Effector memory CD8-positive, alpha-beta T cell (primary cell): ENCODE measurements around the gene ITPR1.

ENCODE experiments used
- ATAC-seq: fragments of 150-1000 bp; cut with Tn5 transposase; replicated peaks from 2 replicates; pipeline ENCODE4 v1.10.0; 2021; ENCODE audit warnings: mild to moderate bottlenecking, moderate library complexity
- DNase-seq, 3 experiments: peaks; one replicate each; pipeline ENCODE4 v3.0.0; 2021
- H3K27ac Mint-ChIP-seq, 2 donors: one replicate each; pipeline ENCODE4 v1.8.0; 2022; ENCODE audit warnings: mild to moderate bottlenecking in 2 of 2, mixed read lengths in 2 of 2, moderate library complexity in 2 of 2
- H3K27me3 Mint-ChIP-seq, 2 donors: one replicate each; pipeline ENCODE4 v1.8.0; 2022; ENCODE audit warnings: mixed read lengths in 2 of 2
- H3K36me3 Mint-ChIP-seq: one replicate; pipeline ENCODE4 v1.8.0; 2022; ENCODE audit warnings: mild to moderate bottlenecking, moderate library complexity, mixed read lengths; ENCODE audit not compliant: insufficient read depth
- H3K4me1 Mint-ChIP-seq, 2 donors: one replicate each; pipeline ENCODE4 v1.8.0; 2022; ENCODE audit warnings: low read depth in 2 of 2, mixed read lengths in 2 of 2
- H3K4me3 Mint-ChIP-seq, 2 donors: one replicate each; pipeline ENCODE4 v1.8.0; 2022; ENCODE audit warnings: mild to moderate bottlenecking in 2 of 2, mixed read lengths in 2 of 2, moderate library complexity in 2 of 2
- H3K9me3 Mint-ChIP-seq, 2 donors: one replicate each; pipeline ENCODE4 v1.8.0; 2022; ENCODE audit warnings: mixed read lengths in 2 of 2

The ITPR1 gene

GRCh38 chr3:4508048-4508981, 15.2 kb downstream of the ITPR1 start:
- Mint-ChIP-seq H3K4me3 (peak overlapping the region in 1 of 2 donors; percentile 34), H3K27me3 (no peaks in the 10 kb centered on the region), H3K4me1 (peaks cover 31 to 53% of the 10 kb centered on the region in 2 donors), H3K36me3 (peaks cover 5% of the 10 kb centered on the region), H3K27ac (peak overlapping the region in 1 of 2 donors; percentile 73), H3K9me3 (no peaks in the 10 kb centered on the region)
- DNase-seq (no peak), ATAC-seq (no peak)

- ATAC-seq = no peak
- Mint-ChIP-seq H3K36me3 (peaks cover 5% of the 10 kb centered on the region), H3K9me3 (no peaks in the 10 kb centered on the region), H3K27ac (no peak overlapping the region), H3K4me1 (peaks cover 29 to 48% of the 10 kb centered on the region in 2 donors), H3K27me3 (no peaks in the 10 kb centered on the region), H3K4me3 (no peak overlapping the region)
- DNase-seq = no peak
These were observed 15.9 kb downstream of the ITPR1 start for GRCh38 chr3:4509043-4509442.

DNA sequence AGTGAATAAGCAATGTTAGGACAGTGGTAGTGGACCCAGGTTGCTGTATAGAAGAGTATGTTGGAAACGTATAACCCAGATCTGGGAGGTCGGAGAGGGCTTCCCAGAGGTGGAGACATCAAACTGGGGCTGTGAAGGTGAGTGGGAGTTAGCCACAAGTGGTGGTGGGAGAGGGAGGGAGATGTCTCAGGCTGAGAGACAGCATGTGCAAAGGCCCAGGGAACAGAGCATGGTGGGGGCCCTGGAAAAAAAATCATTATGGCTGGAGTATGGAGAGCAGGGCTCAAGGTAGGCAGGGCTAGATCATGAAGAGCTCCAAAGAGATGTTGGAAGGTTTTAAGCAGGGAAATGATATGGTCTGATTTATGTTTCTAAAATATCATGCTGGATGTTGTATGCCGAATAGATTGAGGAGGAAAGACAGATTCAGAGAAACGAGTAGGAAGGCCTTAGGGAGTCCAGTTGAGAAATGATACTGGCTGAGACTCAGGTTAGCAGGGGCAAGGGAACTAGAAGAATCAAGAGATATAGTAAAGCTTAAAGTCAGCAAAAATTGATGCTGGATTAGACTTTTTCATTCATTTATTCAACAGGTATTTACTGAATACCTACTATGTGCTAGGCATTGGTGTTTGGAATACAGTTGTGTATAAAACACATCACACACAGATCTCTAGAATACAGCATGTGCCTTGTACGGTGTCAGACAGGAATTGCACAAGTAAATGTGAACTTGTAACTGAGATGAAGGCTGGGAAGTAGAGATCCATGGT, 17.0 kb downstream of the ITPR1 start:
- Mint-ChIP-seq H3K27ac (peak overlapping the region; percentile 11 to 26), H3K9me3 (no peaks in the 10 kb centered on the region), H3K4me3 (no peak overlapping the region), H3K27me3 (no peaks in the 10 kb centered on the region), H3K36me3 (peaks cover under 1% of the 10 kb centered on the region), H3K4me1 (peaks cover 18 to 43% of the 10 kb centered on the region in 2 donors)
- DNase-seq (no peak), ATAC-seq (no peak)

DNA sequence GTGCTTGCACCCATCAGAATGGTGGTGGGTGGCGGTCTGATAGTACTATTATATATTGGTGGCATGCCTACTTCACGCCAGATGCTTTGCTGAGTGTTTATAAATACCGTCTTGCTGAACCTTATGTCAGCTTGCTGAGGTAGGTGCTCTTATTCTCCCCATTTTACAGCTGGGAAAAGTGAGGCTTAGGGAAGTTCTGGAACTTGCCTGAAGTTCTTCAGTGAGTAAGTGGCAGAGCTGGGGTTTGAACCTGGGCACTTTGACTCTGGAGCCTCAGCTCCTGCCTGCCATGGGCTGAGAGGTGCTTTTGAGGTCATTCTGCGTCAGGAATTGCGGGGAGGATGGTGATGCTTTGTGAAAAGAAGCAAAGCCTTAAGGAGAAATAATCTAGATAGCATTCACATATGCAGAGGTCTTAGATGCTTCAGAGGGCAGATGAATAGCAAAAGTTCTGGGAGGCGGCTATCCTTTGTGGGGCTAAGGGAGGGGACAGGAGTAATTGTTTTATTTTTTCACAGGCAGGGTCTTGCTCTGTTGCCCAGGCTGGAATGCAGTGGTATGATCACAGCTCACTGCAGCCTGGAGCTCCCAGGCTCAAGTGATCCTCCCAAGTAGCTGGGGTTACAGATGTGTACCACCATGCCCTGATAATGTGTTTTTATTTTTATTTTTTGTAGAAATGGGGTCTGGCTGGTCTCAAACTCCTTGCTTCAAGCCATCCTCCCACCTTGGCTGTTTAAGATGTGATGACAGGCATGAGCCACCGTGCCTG, 18.5 kb downstream of the ITPR1 start:
- H3K4me1 Mint-ChIP-seq = peaks cover 8 to 30% of the 10 kb centered on the region in 2 donors
- no peaks in the 10 kb centered on the region for H3K9me3 Mint-ChIP-seq
- H3K27me3 Mint-ChIP-seq = no peaks in the 10 kb centered on the region
- no peak for DNase-seq
- ATAC-seq = no peak
- H3K4me3 Mint-ChIP-seq = no peak overlapping the region
- H3K27ac Mint-ChIP-seq = no peak overlapping the region
- no peaks in the 10 kb centered on the region for H3K36me3 Mint-ChIP-seq

DNA sequence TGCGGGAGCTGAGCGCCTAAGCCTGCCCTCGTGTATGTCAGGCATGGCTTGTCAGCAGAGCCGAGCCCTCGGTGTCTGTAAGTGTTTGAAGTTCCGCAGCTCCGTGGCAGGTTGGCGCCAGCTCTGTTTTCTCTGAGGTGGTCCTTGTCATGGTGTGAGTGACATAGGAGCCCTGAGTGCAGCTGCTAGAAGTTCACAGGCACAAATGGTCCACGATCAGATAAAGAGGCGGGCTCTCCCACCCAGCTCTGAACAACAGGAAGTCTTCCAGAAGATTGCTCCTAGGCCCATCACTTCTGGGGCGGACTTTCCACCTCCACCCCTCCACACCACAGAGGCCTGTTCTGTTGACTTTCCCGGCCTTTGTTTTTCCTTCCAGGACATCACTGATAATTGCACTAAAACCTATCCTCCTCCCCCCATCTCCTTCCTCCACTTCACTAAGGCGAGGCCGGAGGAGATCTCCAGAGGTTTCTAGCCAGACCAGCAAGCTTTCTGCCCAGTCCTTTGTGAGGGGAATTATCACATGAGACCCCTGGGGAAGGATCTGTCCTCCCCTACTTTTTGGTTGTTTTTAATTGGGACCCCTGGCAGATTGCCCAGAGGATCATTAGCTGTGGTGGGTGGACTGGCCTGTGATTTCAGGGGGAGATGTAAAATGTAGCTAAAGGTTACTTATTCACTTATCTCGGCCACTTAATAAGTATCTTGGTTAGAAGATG, 19.9 kb downstream of the ITPR1 start:
- no peak for ATAC-seq
- Mint-ChIP-seq H3K27ac (no peak overlapping the region), H3K9me3 (no peaks in the 10 kb centered on the region), H3K4me1 (peaks cover 8 to 24% of the 10 kb centered on the region in 2 donors), H3K4me3 (no peak overlapping the region), H3K27me3 (no peaks in the 10 kb centered on the region), H3K36me3 (no peaks in the 10 kb centered on the region)
- no peak for DNase-seq

- Mint-ChIP-seq H3K4me1 (peaks cover 17 to 31% of the 10 kb centered on the region in 2 donors), H3K27me3 (no peaks in the 10 kb centered on the region), H3K9me3 (no peaks in the 10 kb centered on the region), H3K4me3 (no peak overlapping the region), H3K36me3 (peaks cover 7% of the 10 kb centered on the region), H3K27ac (no peak overlapping the region)
- DNase-seq (no peak), ATAC-seq (no peak)
These were observed 21.2 kb downstream of the ITPR1 start for GRCh38 chr3:4514321-4514720.

DNA sequence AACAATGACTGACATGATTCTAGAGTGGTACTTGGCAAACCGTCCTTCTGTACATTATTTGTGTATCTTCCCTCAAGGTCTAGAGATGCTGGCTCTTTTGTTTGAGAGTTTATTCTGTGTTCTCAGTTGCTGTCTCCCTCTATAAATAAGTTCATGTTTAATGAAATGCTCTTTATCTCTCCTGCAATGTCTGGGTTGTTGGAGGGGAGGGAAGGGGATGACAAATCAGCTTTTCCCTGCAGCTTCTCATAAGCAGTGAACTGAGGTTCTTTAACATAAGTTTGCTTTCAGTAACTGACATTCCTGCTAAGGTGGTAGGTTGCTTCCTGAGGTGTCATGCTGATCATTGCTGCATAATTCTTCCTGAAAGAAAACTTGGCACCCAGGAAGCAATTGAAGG, 21.8 kb downstream of the ITPR1 start:
- H3K9me3 Mint-ChIP-seq = no peaks in the 10 kb centered on the region
- no peaks in the 10 kb centered on the region for H3K27me3 Mint-ChIP-seq
- DNase-seq = no peak
- no peak overlapping the region for H3K4me3 Mint-ChIP-seq
- ATAC-seq = no peak
- H3K27ac Mint-ChIP-seq = peak overlapping the region in 1 of 2 donors; percentile 85
- H3K36me3 Mint-ChIP-seq = peaks cover 9% of the 10 kb centered on the region
- peaks cover 20 to 37% of the 10 kb centered on the region in 2 donors for H3K4me1 Mint-ChIP-seq

- no peak for ATAC-seq
- peak overlapping the region in 1 of 2 donors; percentile 85 for H3K27ac Mint-ChIP-seq
These were observed 22.9 kb downstream of the ITPR1 start for GRCh38 chr3:4515916-4516579.

GRCh38 chr3:4517093-4517492, 23.9 kb downstream of the ITPR1 start:
- Mint-ChIP-seq H3K27ac (peak overlapping the region in 1 of 2 donors; percentile 94), H3K4me1 (peaks cover 20 to 31% of the 10 kb centered on the region in 2 donors), H3K36me3 (peaks cover 9% of the 10 kb centered on the region), H3K27me3 (no peaks in the 10 kb centered on the region), H3K4me3 (no peak overlapping the region), H3K9me3 (no peaks in the 10 kb centered on the region)
- DNase-seq (no peak), ATAC-seq (no peak)

More at GRCh38 chr3:4515916-4516579, 22.9 kb downstream of the ITPR1 start:
- Mint-ChIP-seq H3K4me1 (peaks cover 20 to 31% of the 10 kb centered on the region in 2 donors), H3K9me3 (no peaks in the 10 kb centered on the region), H3K27me3 (no peaks in the 10 kb centered on the region), H3K36me3 (peaks cover 9% of the 10 kb centered on the region), H3K4me3 (no peak overlapping the region)
- DNase-seq = no peak

- Mint-ChIP-seq H3K27ac (peak overlapping the region; percentile 94 to 97), H3K9me3 (no peaks in the 10 kb centered on the region), H3K4me3 (no peak overlapping the region), H3K36me3 (peaks cover 9% of the 10 kb centered on the region), H3K4me1 (peaks cover 20 to 31% of the 10 kb centered on the region in 2 donors), H3K27me3 (no peaks in the 10 kb centered on the region)
- DNase-seq (no peak), ATAC-seq (no peak)
These were observed 24.6 kb downstream of the ITPR1 start for GRCh38 chr3:4517643-4518311.

GRCh38 chr3:4520033-4520816, 27.1 kb downstream of the ITPR1 start:
- peaks cover 22 to 33% of the 10 kb centered on the region in 2 donors for H3K4me1 Mint-ChIP-seq
- H3K4me3 Mint-ChIP-seq = peak overlapping the region in 1 of 2 donors; percentile 72
- H3K27me3 Mint-ChIP-seq = no peaks in the 10 kb centered on the region

More at GRCh38 chr3:4520033-4520816, 27.1 kb downstream of the ITPR1 start:
- Mint-ChIP-seq H3K36me3 (peaks cover 13% of the 10 kb centered on the region), H3K27ac (peak overlapping the region; percentile 94 to 97), H3K9me3 (no peaks in the 10 kb centered on the region)
- DNase-seq (no peak), ATAC-seq (no peak)
